ENCODE data around the gene GAREM1. TPM values are rescaled to one million over a fixed set of nuclear protein-coding genes. Genes with fewer than 3 reads are reported as not detected.

The GAREM1 gene
- total RNA-seq, 5 donors from 2014 or later (not counting 1 experiment from before 2014, with no cell fraction given): 0.26 to 0.41 (median 0.33) TPM

DNA sequence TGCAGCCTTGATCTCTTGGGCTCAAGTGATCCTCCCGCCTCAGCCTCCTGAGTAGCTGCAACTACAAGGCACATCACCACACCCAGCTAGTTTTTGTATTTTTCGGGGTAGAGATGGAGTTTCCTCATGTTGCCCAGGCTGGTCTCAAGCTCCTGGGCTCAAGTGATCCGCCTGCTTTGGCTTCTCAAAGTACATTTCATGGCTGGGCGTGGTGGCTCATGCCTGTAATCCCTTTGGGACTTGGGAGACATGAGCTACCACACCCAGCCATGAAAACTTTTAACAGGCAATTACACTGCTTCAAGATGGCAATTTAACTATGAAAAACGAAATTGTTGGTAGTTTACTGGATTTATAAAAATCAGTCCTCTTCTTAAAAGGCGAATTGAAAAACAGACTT, 211.1 kb downstream of the GAREM1 start:
- no peaks in the 10 kb centered on the region for H3K9me3 ChIP-seq
- Mint-ChIP-seq H3K27ac (no peak overlapping the region), H3K4me1 (peaks cover 0 to 1% (median 0%) of the 10 kb centered on the region in 3 donors), H3K27me3 (peaks cover 23 to 36% of the 10 kb centered on the region in 2 donors), H3K4me3 (no peak overlapping the region), H3K36me3 (no peaks in the 10 kb centered on the region), H3K9me3 (no peaks in the 10 kb centered on the region)
- H3K4me1 ChIP-seq (ENCODE audit: control insufficient read depth in 1 of 2, extremely low read depth in 1 of 2, insufficient read depth in 2 of 2, low read length in 2 of 2): no peaks in the 10 kb centered on the region
- POLR2A ChIA-PET: no interaction called here
- H3K27me3 ChIP-seq (replicated peaks in 1 of 2; ENCODE audit: control insufficient read depth in 2 of 2, extremely low read depth in 1 of 2, insufficient read depth in 2 of 2, low read length in 1 of 2): peaks cover 0 to 15% of the 10 kb centered on the region in 2 experiments
- whole genome bisulfite sequencing (ENCODE audit: insufficient coverage): 60% methylated on average over 1 of the region's 6 CpGs
- H3K27ac ChIP-seq (ENCODE audit: low read length): no peak overlapping the region
- DNase-seq (no peak), ATAC-seq (replicated peaks in 1 of 4) (no peak)
- H3K4me3 ChIP-seq (ENCODE audit: control insufficient read depth in 1 of 2, extremely low read depth in 1 of 2, low read length in 1 of 2): no peak overlapping the region
- no peaks in the 10 kb centered on the region for H3K36me3 ChIP-seq (ENCODE audit: control insufficient read depth in 2 of 2, extremely low read depth in 1 of 2, insufficient read depth in 1 of 2, low read length in 1 of 2)
- CTCF ChIA-PET: interaction anchor here in 1 of 2 donors (0.6 kb wide), 1 partner anchor 325 kb away, joined by 3 read pairs; no protein-coding TSS in a partner anchor

DNA sequence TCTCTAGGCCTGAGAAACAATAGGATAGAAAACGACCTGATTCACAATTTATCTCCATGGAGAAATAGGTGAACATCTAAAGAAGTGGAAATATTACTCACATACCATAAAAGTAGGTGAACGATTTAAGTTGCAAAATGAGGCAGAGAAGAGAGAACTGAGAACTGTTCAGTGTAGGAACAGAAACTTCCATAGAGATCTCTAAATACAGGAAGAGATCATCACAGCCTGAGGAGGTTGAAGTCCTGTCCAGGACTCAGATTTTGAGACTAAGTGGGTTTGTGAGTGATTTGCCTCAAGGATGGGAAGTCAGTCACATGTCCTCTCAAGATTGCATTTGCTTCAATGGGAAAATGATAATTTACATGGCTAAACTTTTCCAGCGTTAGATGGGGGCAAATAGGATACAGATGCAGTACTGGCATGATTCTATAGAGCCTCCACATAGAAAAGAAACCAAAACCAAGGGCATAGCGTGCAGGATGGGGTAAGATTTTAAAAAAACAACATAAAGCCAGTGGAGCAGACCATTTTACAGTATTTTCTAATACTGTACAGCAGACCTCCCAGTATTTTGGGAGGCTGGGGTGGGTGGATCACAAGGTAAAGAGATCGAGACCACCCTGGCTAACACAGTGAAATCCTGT, 212.0 kb downstream of the GAREM1 start:
- Histone ChIP-seq H3K4me1 (ENCODE audit: control insufficient read depth in 1 of 2, extremely low read depth in 1 of 2, insufficient read depth in 2 of 2, low read length in 2 of 2) (no peaks in the 10 kb centered on the region), H3K36me3 (ENCODE audit: control insufficient read depth in 2 of 2, extremely low read depth in 1 of 2, insufficient read depth in 1 of 2, low read length in 1 of 2) (no peaks in the 10 kb centered on the region), H3K9me3 (no peaks in the 10 kb centered on the region), H3K27ac (ENCODE audit: low read length) (no peak overlapping the region), H3K4me3 (ENCODE audit: control insufficient read depth in 1 of 2, extremely low read depth in 1 of 2, low read length in 1 of 2) (no peak overlapping the region), H3K27me3 (replicated peaks in 1 of 2; ENCODE audit: control insufficient read depth in 2 of 2, extremely low read depth in 1 of 2, insufficient read depth in 2 of 2, low read length in 1 of 2) (peaks cover 0 to 19% of the 10 kb centered on the region in 2 experiments)
- H3K9me3 Mint-ChIP-seq: no peaks in the 10 kb centered on the region
- no CpG with 5 or more reads among the region's 5 CpGs for WGBS (ENCODE audit: insufficient coverage)
- CTCF ChIA-PET: no interaction called here
- no peak overlapping the region for H3K27ac Mint-ChIP-seq
- POLR2A ChIA-PET: no interaction called here
- DNase-seq (no peak), ATAC-seq (replicated peaks in 1 of 4) (no peak)
- H3K4me1 Mint-ChIP-seq: peaks cover 0 to 1% (median 0%) of the 10 kb centered on the region in 3 donors
- peaks cover 23 to 36% of the 10 kb centered on the region in 2 donors for H3K27me3 Mint-ChIP-seq
- H3K36me3 Mint-ChIP-seq: no peaks in the 10 kb centered on the region
- H3K4me3 Mint-ChIP-seq: no peak overlapping the region

DNA sequence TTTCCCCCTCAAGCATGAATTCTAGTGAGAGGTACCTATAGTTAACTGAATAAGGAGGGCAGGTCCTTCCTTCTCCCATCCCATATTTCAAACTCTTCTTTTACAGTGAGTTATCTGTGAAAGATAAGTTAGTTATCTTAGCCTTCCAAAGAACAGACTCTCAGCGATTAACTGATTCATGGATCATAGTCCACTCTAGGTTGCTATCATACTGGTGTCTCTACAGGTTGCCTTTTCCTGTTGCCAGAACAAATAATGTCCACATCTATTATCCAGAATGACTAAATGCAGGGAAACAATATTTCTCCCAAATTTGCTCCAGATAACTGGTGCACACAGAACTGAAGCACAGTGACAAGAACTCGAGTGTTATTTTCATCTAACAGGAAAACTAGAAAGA, 212.5 kb downstream of the GAREM1 start:
- Mint-ChIP-seq H3K27me3 (peaks cover 25 to 38% of the 10 kb centered on the region in 2 donors), H3K36me3 (no peaks in the 10 kb centered on the region), H3K9me3 (no peaks in the 10 kb centered on the region), H3K27ac (no peak overlapping the region), H3K4me1 (peaks cover 0 to 1% (median 0%) of the 10 kb centered on the region in 3 donors), H3K4me3 (no peak overlapping the region)
- Histone ChIP-seq H3K9me3 (no peaks in the 10 kb centered on the region), H3K27ac (ENCODE audit: low read length) (no peak overlapping the region), H3K36me3 (ENCODE audit: control insufficient read depth in 2 of 2, extremely low read depth in 1 of 2, insufficient read depth in 1 of 2, low read length in 1 of 2) (no peaks in the 10 kb centered on the region), H3K27me3 (replicated peaks in 1 of 2; ENCODE audit: control insufficient read depth in 2 of 2, extremely low read depth in 1 of 2, insufficient read depth in 2 of 2, low read length in 1 of 2) (peaks cover 0 to 19% of the 10 kb centered on the region in 2 experiments), H3K4me1 (ENCODE audit: control insufficient read depth in 1 of 2, extremely low read depth in 1 of 2, insufficient read depth in 2 of 2, low read length in 2 of 2) (no peaks in the 10 kb centered on the region), H3K4me3 (ENCODE audit: control insufficient read depth in 1 of 2, extremely low read depth in 1 of 2, low read length in 1 of 2) (no peak overlapping the region)
- DNase-seq (no peak), ATAC-seq (replicated peaks in 1 of 4) (no peak)
- ChIA-PET CTCF (no interaction called here), POLR2A (no interaction called here)
- WGBS (ENCODE audit: insufficient coverage): no CpG with 5 or more reads among the region's 2 CpGs

- no peaks in the 10 kb centered on the region for H3K9me3 Mint-ChIP-seq
Measured at GRCh38 chr18:32257084-32257785, 213.4 kb downstream of the GAREM1 start.

GRCh38 chr18:32255570-32255969, 215.1 kb downstream of the GAREM1 start:
- Mint-ChIP-seq H3K9me3 (no peaks in the 10 kb centered on the region), H3K27ac (no peak overlapping the region), H3K4me3 (no peak overlapping the region), H3K4me1 (peaks cover 0 to 1% (median 0%) of the 10 kb centered on the region in 3 donors), H3K36me3 (no peaks in the 10 kb centered on the region), H3K27me3 (peaks cover 25 to 33% of the 10 kb centered on the region in 2 donors)
- ChIA-PET CTCF (no interaction called here), POLR2A (no interaction called here)
- Histone ChIP-seq H3K27me3 (replicated peaks in 1 of 2; ENCODE audit: control insufficient read depth in 2 of 2, extremely low read depth in 1 of 2, insufficient read depth in 2 of 2, low read length in 1 of 2) (peaks cover 0 to 21% of the 10 kb centered on the region in 2 experiments), H3K9me3 (no peaks in the 10 kb centered on the region), H3K4me1 (ENCODE audit: control insufficient read depth in 1 of 2, extremely low read depth in 1 of 2, insufficient read depth in 2 of 2, low read length in 2 of 2) (no peaks in the 10 kb centered on the region), H3K4me3 (ENCODE audit: control insufficient read depth in 1 of 2, extremely low read depth in 1 of 2, low read length in 1 of 2) (no peak overlapping the region), H3K36me3 (ENCODE audit: control insufficient read depth in 2 of 2, extremely low read depth in 1 of 2, insufficient read depth in 1 of 2, low read length in 1 of 2) (no peaks in the 10 kb centered on the region), H3K27ac (ENCODE audit: low read length) (no peak overlapping the region)
- WGBS (ENCODE audit: insufficient coverage): 87% methylated on average over 1 of the region's 3 CpGs
- DNase-seq: no peak
- ATAC-seq (replicated peaks in 1 of 4): no peak

More at GRCh38 chr18:32257084-32257785, 213.4 kb downstream of the GAREM1 start:
- Histone ChIP-seq H3K36me3 (ENCODE audit: control insufficient read depth in 2 of 2, extremely low read depth in 1 of 2, insufficient read depth in 1 of 2, low read length in 1 of 2) (no peaks in the 10 kb centered on the region), H3K4me3 (ENCODE audit: control insufficient read depth in 1 of 2, extremely low read depth in 1 of 2, low read length in 1 of 2) (no peak overlapping the region), H3K27me3 (replicated peaks in 1 of 2; ENCODE audit: control insufficient read depth in 2 of 2, extremely low read depth in 1 of 2, insufficient read depth in 2 of 2, low read length in 1 of 2) (peaks cover 0 to 21% of the 10 kb centered on the region in 2 experiments), H3K4me1 (ENCODE audit: control insufficient read depth in 1 of 2, extremely low read depth in 1 of 2, insufficient read depth in 2 of 2, low read length in 2 of 2) (no peaks in the 10 kb centered on the region), H3K27ac (ENCODE audit: low read length) (no peak overlapping the region), H3K9me3 (no peaks in the 10 kb centered on the region)
- H3K27me3 Mint-ChIP-seq: peaks cover 30 to 40% of the 10 kb centered on the region in 2 donors
- H3K36me3 Mint-ChIP-seq: no peaks in the 10 kb centered on the region
- H3K4me1 Mint-ChIP-seq: peaks cover 0 to 1% (median 0%) of the 10 kb centered on the region in 3 donors
- DNase-seq: no peak
- no peak overlapping the region for H3K4me3 Mint-ChIP-seq
- POLR2A ChIA-PET: no interaction called here
- no peak overlapping the region for H3K27ac Mint-ChIP-seq
- WGBS (ENCODE audit: insufficient coverage): 0% methylated on average over 1 of the region's 5 CpGs
- no peak for ATAC-seq (replicated peaks in 1 of 4)
- CTCF ChIA-PET: interaction anchor here in 1 of 2 donors (0.7 kb wide), 1 partner anchor 184 kb away, joined by 4 read pairs; no protein-coding TSS in a partner anchor

GRCh38 chr18:32252141-32252860, 218.4 kb downstream of the GAREM1 start:
- POLR2A ChIA-PET: no interaction called here

More at GRCh38 chr18:32252141-32252860, 218.4 kb downstream of the GAREM1 start:
- H3K4me1 Mint-ChIP-seq: no peaks in the 10 kb centered on the region
- H3K36me3 Mint-ChIP-seq: no peaks in the 10 kb centered on the region
- 50% methylated on average over 4 of the region's 8 CpGs for WGBS (ENCODE audit: insufficient coverage)
- H3K4me3 ChIP-seq (ENCODE audit: control insufficient read depth in 1 of 2, extremely low read depth in 1 of 2, low read length in 1 of 2): no peak overlapping the region
- peaks cover 34 to 37% of the 10 kb centered on the region in 2 donors for H3K27me3 Mint-ChIP-seq
- H3K27ac ChIP-seq (ENCODE audit: low read length): no peak overlapping the region
- no peak overlapping the region for H3K27ac Mint-ChIP-seq
- CTCF ChIA-PET: no interaction called here
- no peaks in the 10 kb centered on the region for H3K4me1 ChIP-seq (ENCODE audit: control insufficient read depth in 1 of 2, extremely low read depth in 1 of 2, insufficient read depth in 2 of 2, low read length in 2 of 2)
- no peaks in the 10 kb centered on the region for H3K9me3 Mint-ChIP-seq
- no peaks in the 10 kb centered on the region for H3K36me3 ChIP-seq (ENCODE audit: control insufficient read depth in 2 of 2, extremely low read depth in 1 of 2, insufficient read depth in 1 of 2, low read length in 1 of 2)
- H3K9me3 ChIP-seq: no peaks in the 10 kb centered on the region
- peaks cover 0 to 22% of the 10 kb centered on the region in 2 experiments for H3K27me3 ChIP-seq (replicated peaks in 1 of 2; ENCODE audit: control insufficient read depth in 2 of 2, extremely low read depth in 1 of 2, insufficient read depth in 2 of 2, low read length in 1 of 2)
- DNase-seq (no peak), ATAC-seq (replicated peaks in 1 of 4) (no peak)
- H3K4me3 Mint-ChIP-seq: no peak overlapping the region

Data from T-cell (primary cell).